GM19463 (cell line): ENCODE measurements around the gene TLR4.

Experiments used
- ATAC-seq: cut with Tn5 transposase; IDR thresholded peaks from one replicate; pipeline ENCODE4 v1.9.1; 2021; ENCODE audit warnings: mild to moderate bottlenecking, moderate library complexity; ENCODE audit not compliant: unreplicated experiment

TLR4 gene

DNA sequence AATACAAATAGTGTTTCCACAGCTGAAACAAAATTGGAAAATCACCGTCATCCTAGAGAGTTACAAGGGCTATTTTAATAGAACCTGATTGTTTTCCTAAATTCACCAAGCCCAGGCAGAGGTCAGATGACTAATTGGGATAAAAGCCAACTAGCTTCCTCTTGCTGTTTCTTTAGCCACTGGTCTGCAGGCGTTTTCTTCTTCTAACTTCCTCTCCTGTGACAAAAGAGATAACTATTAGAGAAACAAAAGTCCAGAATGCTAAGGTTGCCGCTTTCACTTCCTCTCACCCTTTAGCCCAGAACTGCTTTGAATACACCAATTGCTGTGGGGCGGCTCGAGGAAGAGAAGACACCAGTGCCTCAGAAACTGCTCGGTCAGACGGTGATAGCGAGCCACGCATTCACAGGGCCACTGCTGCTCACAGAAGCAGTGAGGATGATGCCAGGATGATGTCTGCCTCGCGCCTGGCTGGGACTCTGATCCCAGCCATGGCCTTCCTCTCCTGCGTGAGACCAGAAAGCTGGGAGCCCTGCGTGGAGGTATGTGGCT lies at the start of gene TLR4:
Gene TLR4, plus strand, starts transcription at position 380 of the 552 bp plus-strand sequence. Its CDS starts 70 bp downstream, at position 450.
- peak; percentile 98 for ATAC-seq

DNA sequence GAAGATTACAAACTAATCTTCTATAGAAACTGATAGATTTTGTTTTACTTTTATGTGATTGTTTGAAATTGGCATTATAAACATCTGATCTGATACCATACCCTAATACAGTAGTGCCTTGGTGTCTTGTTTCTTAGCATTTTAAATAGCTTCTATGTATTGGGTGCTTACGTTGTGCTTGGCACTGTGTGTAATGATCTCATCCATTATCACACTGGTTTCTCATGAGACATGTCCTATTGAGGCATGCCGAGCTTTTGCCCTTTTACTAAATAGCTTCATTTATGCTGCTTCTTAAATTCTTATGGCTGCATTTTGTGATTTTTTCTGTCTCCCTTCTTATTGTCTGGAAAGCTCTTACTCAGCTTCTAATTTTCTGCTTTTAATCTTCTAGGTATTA lies 48.2 kb upstream of the TLR4 start:
- no peak for ATAC-seq

DNA sequence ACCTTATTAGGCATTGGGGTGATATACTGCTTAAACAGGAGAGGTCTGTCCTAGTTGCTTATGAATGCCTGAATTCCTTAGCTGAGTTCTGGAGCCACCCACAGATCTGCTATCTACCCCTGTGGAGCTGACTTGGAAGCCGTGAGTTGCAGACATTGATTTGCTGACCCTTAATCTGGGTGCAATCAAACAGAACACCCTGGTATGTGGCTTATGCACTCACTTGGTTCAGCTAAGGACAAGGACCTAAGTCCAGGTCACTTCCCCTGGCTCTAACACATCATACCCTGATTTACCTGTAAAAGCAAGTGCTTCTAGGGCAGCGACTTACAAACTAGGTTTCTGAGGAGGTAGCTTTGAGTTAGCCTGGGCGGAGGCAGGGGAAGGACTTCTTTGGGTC lies 41.6 kb upstream of the TLR4 start:
- no peak for ATAC-seq

DNA sequence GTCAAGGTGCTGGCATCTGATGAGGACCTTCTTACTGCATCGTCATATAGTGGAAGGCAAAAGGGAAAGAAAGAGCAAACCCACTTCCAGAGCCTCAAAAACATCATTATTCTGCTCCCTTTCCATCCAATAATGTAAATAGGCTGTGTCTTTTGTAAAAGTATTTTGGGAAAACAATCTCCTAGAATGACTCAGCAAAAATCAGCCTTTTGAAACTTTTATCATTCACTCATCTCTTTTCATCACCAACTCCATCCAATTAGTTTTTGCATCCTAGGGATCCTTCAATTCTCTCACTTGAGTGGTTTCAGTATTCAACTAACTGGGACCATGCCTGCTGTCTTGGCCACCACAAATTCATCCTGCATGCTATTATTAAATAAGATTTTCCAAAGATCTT lies 39.8 kb upstream of the TLR4 start:
- no peak for ATAC-seq

DNA sequence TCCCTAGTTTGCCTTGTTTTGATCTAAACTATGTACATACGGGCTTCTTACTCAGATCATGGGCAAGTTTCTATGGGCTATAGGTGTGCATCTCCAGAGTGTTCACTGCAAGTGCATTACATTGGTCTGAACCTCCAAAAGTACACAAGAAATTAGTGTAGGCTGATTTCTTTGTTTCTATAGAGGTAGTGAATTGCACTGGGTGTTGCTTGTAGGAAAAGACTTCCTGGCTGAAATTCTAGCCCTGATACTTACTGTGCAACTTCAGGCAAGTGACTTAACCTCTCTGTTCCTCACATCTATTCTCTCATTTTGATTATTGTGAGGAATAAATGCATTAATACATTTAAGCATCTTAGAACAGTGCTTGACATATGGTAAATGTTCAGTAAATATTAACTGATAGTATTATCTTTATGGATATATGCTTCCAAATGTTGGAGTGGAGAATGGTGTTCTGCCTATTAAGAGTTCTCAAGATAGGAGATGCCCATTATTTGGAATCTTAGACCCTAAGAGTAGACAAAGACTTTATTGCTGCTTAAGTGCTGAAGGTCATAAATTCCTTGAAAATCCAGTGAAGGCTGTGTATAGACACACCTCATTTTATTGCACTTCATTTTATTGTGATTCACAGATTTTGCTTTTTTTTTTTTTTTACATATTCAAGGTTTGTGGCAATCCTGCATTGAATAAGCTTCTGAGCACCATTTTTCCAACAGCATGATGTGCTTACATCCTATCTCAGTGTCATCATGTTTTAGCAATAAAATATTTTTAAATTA lies 38.4 kb upstream of the TLR4 start:
- no peak for ATAC-seq

DNA sequence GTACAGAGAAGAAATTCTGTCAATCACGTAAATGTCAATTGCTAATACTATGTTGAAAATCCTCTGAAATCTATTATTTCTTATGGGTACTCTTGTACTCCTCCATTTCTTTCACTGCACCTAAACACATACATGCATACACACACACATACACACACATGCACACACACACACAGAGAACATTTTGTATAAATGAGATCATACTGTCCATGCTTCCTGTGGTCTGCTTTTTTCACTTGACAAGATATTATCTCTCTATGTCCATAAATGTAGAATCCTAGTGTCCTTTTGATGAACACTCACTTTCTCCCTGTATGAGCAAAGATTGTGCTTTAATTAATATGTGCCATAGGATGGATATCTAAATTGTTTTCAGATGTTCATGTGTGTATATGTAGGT lies 32.7 kb upstream of the TLR4 start:
- no peak for ATAC-seq

DNA sequence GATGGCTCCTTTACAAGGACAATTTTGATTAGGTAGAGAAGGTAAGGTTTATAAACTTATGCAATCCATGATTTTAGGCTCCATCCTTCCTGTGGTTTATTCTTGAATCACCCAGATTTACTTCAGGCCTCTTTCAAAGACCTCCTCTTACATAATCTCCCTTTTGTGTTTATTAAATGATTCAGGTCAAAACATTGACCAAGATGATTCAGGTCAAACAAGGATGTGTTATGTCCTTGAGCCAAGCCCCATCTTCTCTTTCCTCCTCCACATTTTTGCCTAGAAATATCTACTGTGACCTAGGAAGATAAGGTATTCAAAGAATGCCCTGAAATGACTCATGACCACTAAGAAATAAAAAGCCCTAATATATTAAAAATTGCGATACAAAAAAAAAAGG lies 31.8 kb upstream of the TLR4 start:
- ATAC-seq, result no peak

DNA sequence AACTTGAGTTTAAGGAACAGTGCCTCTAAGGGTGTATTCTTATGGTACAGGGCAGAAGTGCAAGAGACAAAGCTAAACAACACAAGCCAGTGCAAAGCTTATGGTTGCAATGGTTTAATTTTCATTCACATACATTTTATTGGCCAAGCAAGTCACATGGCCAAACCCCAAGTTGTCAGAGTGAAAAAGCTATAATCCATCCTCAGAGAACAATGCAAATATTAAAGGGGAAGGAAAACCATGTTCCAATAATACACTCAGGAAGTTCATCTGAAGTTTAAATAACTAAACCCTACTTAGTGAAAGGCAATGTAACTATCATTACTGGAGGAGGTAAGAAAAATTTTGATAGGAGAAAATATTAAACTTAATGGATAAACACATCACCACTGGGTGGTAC lies 26.6 kb upstream of the TLR4 start:
- no peak for ATAC-seq

DNA sequence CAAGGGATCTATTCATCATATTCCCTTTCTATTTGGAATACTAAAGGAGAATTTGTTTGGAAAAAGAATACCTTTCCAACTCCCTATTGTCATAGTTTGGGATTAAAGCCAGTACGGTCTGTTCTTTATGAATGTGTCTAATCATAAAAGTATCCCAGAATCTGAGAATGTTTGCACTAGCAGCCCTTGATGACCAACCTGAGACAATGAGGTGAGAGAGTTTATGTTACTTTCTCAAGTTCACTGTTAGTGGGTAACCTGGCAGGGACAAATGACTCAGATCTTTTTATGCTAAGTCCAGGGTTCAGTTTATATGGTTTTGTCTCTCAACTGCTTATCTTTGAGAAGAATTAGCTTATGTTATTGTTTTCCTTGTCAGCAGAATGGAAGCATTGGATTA lies 25.3 kb upstream of the TLR4 start:
- no peak for ATAC-seq

DNA sequence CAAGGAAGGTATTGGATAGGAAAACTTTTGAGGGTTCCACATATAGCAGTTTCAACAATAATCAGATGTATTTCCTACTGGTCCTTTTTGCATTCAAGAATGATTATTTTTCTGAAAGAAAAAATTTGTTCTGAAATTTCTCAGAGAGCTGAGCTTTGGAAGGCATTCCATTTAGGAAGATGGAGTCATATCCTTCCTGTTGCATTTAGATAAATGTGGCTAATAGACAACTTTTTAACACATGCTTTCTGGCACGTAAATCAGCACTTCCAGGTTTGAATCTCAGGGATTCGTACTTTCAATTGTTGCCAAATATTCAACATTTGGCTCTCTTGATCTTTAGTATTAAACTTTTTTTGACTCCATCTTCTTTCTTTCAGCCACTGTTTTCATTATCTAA lies 24.8 kb upstream of the TLR4 start:
- ATAC-seq, result no peak

DNA sequence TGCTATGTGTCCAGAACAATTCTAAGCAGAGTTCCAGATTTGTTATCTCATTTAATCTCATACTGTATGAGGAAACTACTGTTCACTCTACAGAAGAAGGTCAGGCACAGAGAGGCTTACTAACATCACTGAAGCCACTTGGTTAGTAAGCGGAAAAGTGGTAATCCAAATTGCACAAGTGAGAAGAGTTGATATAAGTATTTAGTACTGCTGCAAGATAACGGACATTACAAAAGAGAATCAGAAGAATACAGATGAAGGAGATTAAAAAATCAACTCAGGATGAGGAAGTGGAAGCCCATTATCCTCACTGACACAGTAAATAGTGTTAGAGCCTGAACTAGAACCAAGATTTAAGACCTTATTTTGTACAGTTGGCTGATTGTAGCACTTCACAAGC lies 22.3 kb upstream of the TLR4 start:
- ATAC-seq, result no peak

DNA sequence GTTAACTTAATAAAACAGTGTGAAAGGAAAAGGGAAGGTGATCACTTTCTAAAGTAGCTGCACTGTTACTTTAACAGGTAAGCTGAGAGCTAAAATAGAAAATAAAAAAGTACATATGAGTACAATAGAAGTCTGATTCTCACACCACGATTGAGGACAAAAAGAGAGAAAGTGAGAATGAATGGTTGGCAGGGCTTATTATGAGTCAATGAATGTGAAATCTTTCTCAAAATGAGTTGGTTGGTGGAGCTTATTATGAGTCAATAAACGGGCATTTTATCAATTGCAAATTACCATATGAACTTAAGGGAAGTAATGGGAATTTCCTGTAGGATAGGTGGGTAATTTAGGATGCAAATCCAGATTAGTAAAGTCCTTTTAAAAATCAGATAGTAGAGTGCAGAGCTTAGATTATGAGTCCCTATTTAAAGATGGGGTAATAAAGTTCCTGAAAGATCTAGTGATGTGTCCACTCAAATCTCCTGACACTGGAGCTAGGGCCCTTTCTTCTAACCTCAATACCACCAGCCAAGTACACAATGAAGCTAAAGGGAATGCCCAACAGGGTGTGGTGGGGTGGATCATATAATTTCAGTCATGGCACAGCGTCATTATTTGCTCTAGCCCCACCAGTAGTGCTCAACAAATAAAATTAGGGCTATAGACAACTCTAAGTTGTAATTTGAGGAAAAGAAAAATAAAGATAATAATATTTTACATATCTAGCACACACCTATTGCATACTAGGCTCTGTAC lies 21.1 kb upstream of the TLR4 start:
- ATAC-seq, result peak; percentile 85

DNA sequence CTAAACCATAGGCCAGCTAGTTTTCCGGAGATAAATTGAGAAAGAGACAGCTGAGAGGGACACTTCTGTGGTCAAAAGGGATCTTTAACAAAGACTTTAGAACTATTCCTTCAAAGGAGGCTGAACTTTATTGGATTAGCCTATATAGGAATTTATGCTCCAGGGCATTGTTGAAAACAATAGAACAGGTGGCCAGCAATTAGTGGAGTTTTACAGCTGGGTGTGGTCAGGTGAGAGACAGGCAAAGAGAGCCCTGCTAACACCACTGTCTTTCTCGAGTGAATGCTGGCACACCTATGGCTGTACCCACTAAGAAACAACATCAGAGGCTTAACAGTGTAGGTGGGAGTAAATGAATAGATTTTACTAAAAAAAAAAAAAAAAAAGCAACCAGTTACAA lies 16.7 kb upstream of the TLR4 start:
- no peak for ATAC-seq

DNA sequence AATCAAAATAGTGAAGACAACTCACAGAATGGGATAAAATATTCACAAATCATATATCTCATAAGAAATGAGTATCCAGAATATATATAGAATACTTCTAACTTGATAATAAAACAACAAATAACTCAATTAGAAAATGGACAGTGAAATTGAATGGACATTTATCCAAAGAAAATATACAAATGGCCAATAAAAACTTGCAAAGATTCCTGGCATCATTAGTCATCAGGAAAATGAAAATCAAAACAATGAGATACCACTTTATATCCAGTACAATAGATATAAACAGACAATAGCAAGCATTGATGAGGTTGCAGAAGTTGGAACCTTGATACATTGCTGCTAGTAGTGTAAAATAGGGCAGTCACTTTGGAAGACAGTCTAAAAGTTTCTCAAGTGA lies 12.8 kb upstream of the TLR4 start:
- no peak for ATAC-seq

DNA sequence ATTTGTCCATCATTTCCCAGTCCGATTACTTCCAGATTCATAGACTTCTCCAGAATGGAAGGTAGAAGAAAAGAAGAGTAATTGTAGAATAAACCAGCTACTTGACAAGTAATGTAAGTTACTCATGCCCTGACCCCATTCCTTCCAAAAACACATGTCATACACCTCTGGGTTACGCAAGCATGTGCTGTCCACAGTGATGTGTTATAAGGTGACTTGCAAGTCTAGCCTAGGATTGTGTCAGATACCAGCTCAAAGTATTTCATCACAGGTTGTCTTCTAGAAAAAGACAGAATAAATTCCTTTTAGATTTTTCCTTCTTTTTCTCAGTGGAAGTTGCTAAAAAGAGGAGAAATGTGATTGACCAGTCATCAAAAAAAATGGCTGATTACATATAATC lies 8.0 kb upstream of the TLR4 start:
- no peak for ATAC-seq

DNA sequence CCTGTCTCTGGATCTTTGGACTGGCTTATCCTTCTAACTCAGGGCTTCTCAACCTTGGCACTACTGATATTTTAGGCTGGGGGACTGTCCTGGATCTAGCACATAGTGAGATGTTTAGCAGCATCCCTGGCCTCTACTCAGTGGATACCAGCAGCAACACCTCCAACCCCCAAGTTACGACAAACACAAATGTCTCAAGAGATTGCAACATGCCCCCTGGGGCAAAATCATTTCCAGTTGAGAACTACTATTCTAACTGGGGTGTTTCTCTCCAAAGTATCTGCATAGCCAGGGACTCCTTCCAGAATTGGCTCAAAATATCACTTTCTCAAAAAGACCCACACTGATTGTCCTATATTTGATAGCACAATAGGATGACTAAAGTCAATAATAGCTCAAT lies 7.2 kb upstream of the TLR4 start:
- ATAC-seq, result no peak

DNA sequence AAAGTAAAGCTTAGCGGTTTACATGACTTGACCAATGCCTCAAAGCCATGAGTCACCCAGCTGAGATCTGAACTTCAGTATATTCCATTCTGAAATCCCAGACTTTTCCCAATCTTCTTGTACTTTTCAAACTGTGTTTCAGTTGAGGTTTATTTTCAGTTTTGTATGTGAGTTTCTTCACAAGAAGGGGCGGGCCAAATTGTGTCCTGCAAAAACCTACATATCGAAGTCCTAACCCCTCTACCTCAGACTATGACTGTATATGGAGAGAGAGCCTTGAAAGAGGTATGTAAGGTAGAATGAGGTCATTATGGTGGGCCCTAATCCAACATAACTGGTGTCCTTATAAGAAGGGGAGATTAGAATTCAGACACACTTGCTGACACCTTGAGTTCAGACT lies 666 bp upstream of the TLR4 start:
- ATAC-seq, result no peak

DNA sequence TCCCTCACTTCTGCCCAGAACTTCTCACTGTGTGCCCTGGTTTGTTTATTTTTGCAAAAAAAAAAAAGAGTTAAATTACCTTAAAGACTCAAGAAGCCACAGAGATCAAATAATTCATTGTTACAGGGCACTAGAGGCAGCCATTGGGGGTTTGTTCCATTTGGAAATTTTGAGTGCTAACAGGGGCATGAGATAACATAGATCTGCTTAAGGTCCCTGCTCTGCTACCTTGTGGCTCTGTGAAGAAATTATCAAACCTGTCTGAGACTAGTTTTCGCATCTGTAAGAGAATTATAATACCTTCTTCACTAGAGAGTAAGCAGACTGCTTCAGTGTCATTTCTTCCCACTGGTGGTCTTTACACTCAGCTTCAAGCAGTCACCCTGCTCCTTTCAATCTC lies 394 bp downstream of the TLR4 start:
- ATAC-seq, result peak; percentile 3

DNA sequence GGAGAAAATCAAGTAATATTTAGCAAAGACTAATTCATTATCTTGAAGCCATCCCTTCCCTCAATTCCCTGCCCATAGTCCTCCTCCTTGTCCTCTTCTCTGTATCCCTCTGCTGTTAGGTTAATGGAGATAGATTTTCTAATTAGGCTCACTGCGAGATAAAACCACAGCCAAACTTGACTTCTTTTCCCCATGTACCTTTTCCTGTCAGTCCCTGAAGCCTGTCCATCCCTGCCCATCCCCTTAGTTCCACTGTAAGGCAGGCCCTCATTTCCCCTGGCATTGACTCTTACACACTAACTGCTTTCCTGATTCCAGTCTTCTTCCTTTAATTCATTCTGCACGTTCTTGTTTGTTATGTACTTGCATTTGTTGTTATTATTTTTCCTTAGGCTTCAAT lies 1.2 kb downstream of the TLR4 start:
- no peak for ATAC-seq

DNA sequence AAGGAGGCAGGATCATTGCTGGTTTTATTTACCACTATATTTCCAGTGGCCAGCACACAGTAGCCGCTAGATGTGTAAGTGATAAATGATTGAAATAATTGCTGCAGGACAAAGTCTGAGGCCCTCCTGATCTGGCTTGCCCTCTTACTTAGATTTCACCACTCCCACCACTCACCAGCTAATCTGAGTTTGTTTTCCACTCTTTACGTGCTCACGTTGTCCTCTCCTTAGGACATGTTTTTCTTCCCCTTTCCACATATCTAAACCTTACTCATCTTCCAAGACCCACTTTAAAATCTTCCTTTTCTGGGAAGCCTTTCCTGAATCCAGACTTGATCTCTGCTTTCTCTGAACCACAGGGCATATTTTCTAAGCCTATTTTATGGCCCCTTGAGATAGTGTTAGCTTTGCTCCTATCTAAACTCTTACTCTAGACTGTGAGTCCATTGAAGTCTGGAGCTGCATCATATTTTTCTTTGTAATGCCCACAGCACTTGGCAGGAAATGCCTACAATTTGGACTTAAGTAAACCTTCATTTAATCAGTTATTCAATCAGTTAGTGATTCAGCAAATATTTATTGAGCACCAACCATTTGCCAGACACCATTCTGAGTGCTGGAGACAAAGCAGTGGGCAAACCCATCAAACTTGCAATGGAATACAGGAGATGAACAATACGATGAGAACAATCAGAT lies 2.4 kb downstream of the TLR4 start:
- no peak for ATAC-seq

DNA sequence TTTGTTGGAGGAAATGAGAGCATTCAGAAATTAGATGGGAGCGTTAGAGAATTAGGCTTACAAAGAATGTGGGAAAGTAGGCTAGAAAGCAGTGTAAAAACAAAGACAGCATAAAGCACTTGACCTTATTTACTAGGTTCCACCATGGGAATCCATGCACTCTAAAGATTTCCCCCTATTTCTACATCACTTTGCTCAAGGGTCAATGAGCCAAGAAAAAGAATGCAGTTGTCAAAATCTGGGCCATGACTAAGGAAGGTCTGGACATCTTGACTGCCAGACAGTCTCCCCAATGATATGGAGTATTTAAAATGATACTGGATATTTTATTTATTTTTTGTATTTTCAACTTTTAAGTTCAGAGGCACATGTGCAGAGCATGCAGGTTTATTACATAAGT lies 3.4 kb downstream of the TLR4 start:
- ATAC-seq, result no peak

DNA sequence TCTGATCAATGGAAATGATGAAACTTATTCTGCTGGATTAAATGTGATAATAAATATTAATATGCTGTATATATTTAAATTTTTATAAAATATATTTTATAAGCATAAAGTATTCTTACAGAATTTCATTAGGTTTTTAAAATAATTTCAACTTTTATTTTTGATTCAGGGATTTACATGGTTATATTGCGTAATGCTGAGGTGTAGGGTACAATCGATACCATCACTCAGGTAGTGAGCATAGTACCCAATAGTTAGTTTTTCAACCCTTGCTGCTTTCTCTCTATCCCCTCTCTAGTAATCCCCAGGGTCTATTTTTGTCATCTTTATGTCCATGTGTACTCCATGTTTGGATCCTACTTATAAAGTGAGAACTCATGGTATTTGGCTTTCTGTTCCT lies 5.7 kb downstream of the TLR4 start:
- ATAC-seq, result no peak
